WTC11 (cell line): ENCODE measurements around the gene CST3. TPM values are rescaled to one million over a fixed set of nuclear protein-coding genes. Genes with fewer than 3 reads are reported as not detected.

Source experiments
- ATAC-seq: fragments of 200-7000 bp; cut with Tn5 transposase; 2 replicates; pipeline ENCODE4 v1.10.0; 2021; ENCODE audit warnings: mild to moderate bottlenecking, moderate library complexity
- CTCF ChIA-PET: fragments of 300-600 bp; sonication (Branson Sonifier 250); formaldehyde crosslinking; loops from one replicate; lab custom pipeline; 2021; ENCODE audit warnings: antibody characterized with exemption; lab: Charles Lee
- POLR2A ChIA-PET: fragments of 350-600 bp; sonication (Branson Sonifier 250); formaldehyde crosslinking; loops from one replicate; lab custom pipeline; 2021; ENCODE audit warnings: antibody characterized with exemption; lab: Charles Lee
- DNase-seq: peaks from one replicate; pipeline ENCODE4 v3.0.0; 2021; ENCODE audit warnings: low spot score
- H3K27ac Mint-ChIP-seq: 2 replicates; pipeline ENCODE4 v1.8.0; 2021; ENCODE audit warnings: mixed read lengths
- H3K27me3 Mint-ChIP-seq: 2 replicates; pipeline ENCODE4 v1.8.0; 2021; ENCODE audit warnings: low read depth, mild to moderate bottlenecking, moderate library complexity, mixed read lengths
- H3K36me3 Mint-ChIP-seq: 2 replicates; pipeline ENCODE4 v1.8.0; 2021; ENCODE audit warnings: mixed read lengths
- H3K4me1 Mint-ChIP-seq: 2 replicates; pipeline ENCODE4 v1.8.0; 2022; ENCODE audit warnings: mixed read lengths
- H3K4me3 Mint-ChIP-seq: 2 replicates; pipeline ENCODE4 v1.8.0; 2021; ENCODE audit warnings: mild to moderate bottlenecking, moderate library complexity, mixed read lengths
- H3K9me3 Mint-ChIP-seq: 2 replicates; pipeline ENCODE4 v1.8.0; 2021; ENCODE audit warnings: mixed read lengths
- ARID4B ChIP-seq: sonication (generic); formaldehyde crosslinking; IDR thresholded peaks from 2 replicates; pipeline ENCODE4 v1.8.0; 2023; ENCODE audit warnings: missing genetic modification reagents, mild to moderate bottlenecking, borderline replicate concordance
- ATF1 ChIP-seq: sonication (generic); formaldehyde crosslinking; IDR thresholded peaks from 2 replicates; pipeline ENCODE4 v1.8.1; 2023; ENCODE audit warnings: mild to moderate bottlenecking, moderate library complexity, missing genetic modification reagents
- CREB1 ChIP-seq: sonication (generic); formaldehyde crosslinking; IDR thresholded peaks from 2 replicates; pipeline ENCODE4 v1.8.0; 2023; ENCODE audit warnings: mild to moderate bottlenecking, missing genetic modification reagents
- E2F5 ChIP-seq: sonication (generic); formaldehyde crosslinking; IDR thresholded peaks from 2 replicates; pipeline ENCODE4 v1.8.1; 2022; ENCODE audit warnings: mild to moderate bottlenecking, moderate library complexity, missing genetic modification reagents
- GABPB1 ChIP-seq: sonication (generic); formaldehyde crosslinking; IDR thresholded peaks from 2 replicates; pipeline ENCODE4 v1.8.1; 2023; ENCODE audit warnings: mild to moderate bottlenecking, missing genetic modification reagents
- JUN ChIP-seq: sonication (generic); formaldehyde crosslinking; IDR thresholded peaks from 2 replicates; pipeline ENCODE4 v1.8.0; 2023; ENCODE audit warnings: mild to moderate bottlenecking, missing genetic modification reagents
- MXD4 ChIP-seq: fragments of 250-450 bp; sonication (Bioruptor Pico); IDR thresholded peaks from 2 replicates; pipeline ENCODE4 v1.8.0; 2021; ENCODE audit warnings: mild to moderate bottlenecking, moderate library complexity, borderline replicate concordance
- NFE2L1 ChIP-seq: sonication (generic); formaldehyde crosslinking; IDR thresholded peaks from 2 replicates; pipeline ENCODE4 v1.8.1; 2023; ENCODE audit warnings: missing genetic modification reagents
- NFYB ChIP-seq: sonication (generic); formaldehyde crosslinking; conservative IDR thresholded peaks from 2 replicates; pipeline ENCODE4 v1.8.0; 2022; ENCODE audit warnings: low read depth, missing genetic modification reagents
- NR2C2 ChIP-seq: sonication (generic); formaldehyde crosslinking; IDR thresholded peaks from 2 replicates; pipeline ENCODE4 v1.8.0; 2022; ENCODE audit warnings: mild to moderate bottlenecking, missing genetic modification reagents
- PRRX2 ChIP-seq: fragments of 250-450 bp; sonication (Bioruptor Pico); IDR thresholded peaks from 2 replicates; pipeline ENCODE4 v1.8.0; 2021; ENCODE audit warnings: mild to moderate bottlenecking
- SMAD3 ChIP-seq: sonication (generic); formaldehyde crosslinking; IDR thresholded peaks from 2 replicates; pipeline ENCODE4 v1.8.0; 2022; ENCODE audit warnings: missing genetic modification reagents, mild to moderate bottlenecking, borderline replicate concordance
- SMAD4 ChIP-seq: sonication (generic); formaldehyde crosslinking; IDR thresholded peaks from 2 replicates; pipeline ENCODE4 v1.8.0; 2022; ENCODE audit warnings: mild to moderate bottlenecking, missing genetic modification reagents
- TP53 ChIP-seq: sonication (generic); formaldehyde crosslinking; IDR thresholded peaks from 2 replicates; pipeline ENCODE4 v1.8.1; 2023; ENCODE audit warnings: mild to moderate bottlenecking, missing genetic modification reagents
- ZNF121 ChIP-seq: sonication (generic); formaldehyde crosslinking; IDR thresholded peaks from 2 replicates; pipeline ENCODE4 v1.8.0; 2023; ENCODE audit warnings: missing genetic modification reagents
- ZNF138 ChIP-seq: sonication (generic); formaldehyde crosslinking; conservative IDR thresholded peaks from 2 replicates; pipeline ENCODE4 v1.8.1; 2022; ENCODE audit warnings: mild to moderate bottlenecking, moderate library complexity, missing genetic modification reagents
- ZNF263 ChIP-seq: sonication (generic); formaldehyde crosslinking; IDR thresholded peaks from 2 replicates; pipeline ENCODE4 v1.8.1; 2022; ENCODE audit warnings: low read depth, mild to moderate bottlenecking, moderate library complexity, missing genetic modification reagents
- ZNF671 ChIP-seq: fragments of 250-450 bp; sonication (Bioruptor Pico); IDR thresholded peaks from 2 replicates; pipeline ENCODE4 v1.8.0; 2021; ENCODE audit warnings: mild to moderate bottlenecking
- total RNA-seq: library from RNA; stranded (reverse); gene quantifications from 3 replicates; pipeline ENCODE4 v1.2.3, GENCODE V29; 2021
- TF ChIP-seq, protein P1 (sequence below): fragments of 250-450 bp; sonication (Bioruptor Pico); IDR thresholded peaks from 2 replicates; pipeline ENCODE4 v1.9.0; 2021; ENCODE audit warnings: mild to moderate bottlenecking
- TF ChIP-seq, protein P2 (sequence below): fragments of 250-450 bp; sonication (Bioruptor Pico); IDR thresholded peaks from 2 replicates; pipeline ENCODE4 v1.8.0; 2021; ENCODE audit warnings: mild to moderate bottlenecking
- TF ChIP-seq, protein P3 (sequence below): sonication (generic); formaldehyde crosslinking; IDR thresholded peaks from 2 replicates; pipeline ENCODE4 v1.8.0; 2023; ENCODE audit warnings: missing genetic modification reagents
- TF ChIP-seq, protein P4 (sequence below): sonication (generic); formaldehyde crosslinking; IDR thresholded peaks from 2 replicates; pipeline ENCODE4 v1.8.0; 2022; ENCODE audit warnings: mild to moderate bottlenecking, missing genetic modification reagents

CST3 gene
- total RNA-seq, 1 experiment from 2014 or later: 52.1 TPM

DNA sequence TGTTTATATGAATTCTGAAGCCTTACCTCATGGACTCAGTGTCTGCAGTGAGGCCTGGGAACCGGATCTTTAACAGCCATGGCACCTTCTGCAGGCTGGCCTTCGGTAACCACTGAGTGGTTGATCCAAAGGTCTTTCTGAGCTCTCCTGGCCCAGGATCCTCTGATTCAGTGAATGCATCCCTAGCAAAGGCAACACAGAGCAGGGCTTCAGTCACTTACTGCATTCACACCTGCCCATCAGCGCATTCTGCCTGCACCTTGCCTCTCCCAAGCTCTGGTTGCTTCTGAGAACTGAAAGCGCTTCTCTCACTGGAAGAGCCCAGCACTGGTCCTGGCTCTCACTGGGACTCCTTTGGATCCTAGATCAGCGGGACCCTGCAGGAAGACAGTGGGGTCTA lies 23.6 kb downstream of the CST3 start:
- DNase-seq (no peak), ATAC-seq (no peak)
- no peak overlapping the region for H3K4me3 Mint-ChIP-seq
- H3K4me1 Mint-ChIP-seq: peaks cover 12% of the 10 kb centered on the region
- TF ChIP-seq, protein P1, sequence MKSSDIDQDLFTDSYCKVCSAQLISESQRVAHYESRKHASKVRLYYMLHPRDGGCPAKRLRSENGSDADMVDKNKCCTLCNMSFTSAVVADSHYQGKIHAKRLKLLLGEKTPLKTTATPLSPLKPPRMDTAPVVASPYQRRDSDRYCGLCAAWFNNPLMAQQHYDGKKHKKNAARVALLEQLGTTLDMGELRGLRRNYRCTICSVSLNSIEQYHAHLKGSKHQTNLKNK (CRISPR knock-in tag): no peak
- TF ChIP-seq ATF1 (CRISPR knock-in tag): no peak
- no peak for TF ChIP-seq GABPB1 (CRISPR knock-in tag)
- TF ChIP-seq NR2C2 (CRISPR knock-in tag): no peak
- TF ChIP-seq ZNF121 (CRISPR knock-in tag): no peak
- TF ChIP-seq, protein P2, sequence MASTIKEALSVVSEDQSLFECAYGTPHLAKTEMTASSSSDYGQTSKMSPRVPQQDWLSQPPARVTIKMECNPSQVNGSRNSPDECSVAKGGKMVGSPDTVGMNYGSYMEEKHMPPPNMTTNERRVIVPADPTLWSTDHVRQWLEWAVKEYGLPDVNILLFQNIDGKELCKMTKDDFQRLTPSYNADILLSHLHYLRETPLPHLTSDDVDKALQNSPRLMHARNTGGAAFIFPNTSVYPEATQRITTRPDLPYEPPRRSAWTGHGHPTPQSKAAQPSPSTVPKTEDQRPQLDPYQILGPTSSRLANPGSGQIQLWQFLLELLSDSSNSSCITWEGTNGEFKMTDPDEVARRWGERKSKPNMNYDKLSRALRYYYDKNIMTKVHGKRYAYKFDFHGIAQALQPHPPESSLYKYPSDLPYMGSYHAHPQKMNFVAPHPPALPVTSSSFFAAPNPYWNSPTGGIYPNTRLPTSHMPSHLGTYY: no peak
- no peak for TF ChIP-seq ZNF138 (CRISPR knock-in tag)
- no peak for TF ChIP-seq JUN (CRISPR knock-in tag)
- TF ChIP-seq ZNF671 (CRISPR knock-in tag): no peak
- TF ChIP-seq SMAD4 (CRISPR knock-in tag): no peak
- H3K27ac Mint-ChIP-seq: no peak overlapping the region
- ChIA-PET POLR2A (no interaction called here), CTCF (interaction anchor here (0.7 kb wide), 1 partner anchor 172 kb away, joined by 5 read pairs; no protein-coding TSS in a partner anchor)
- H3K27me3 Mint-ChIP-seq: peaks cover 7% of the 10 kb centered on the region
- no peaks in the 10 kb centered on the region; the same call in 1 of the 2 replicates for H3K9me3 Mint-ChIP-seq
- no peaks in the 10 kb centered on the region for H3K36me3 Mint-ChIP-seq

DNA sequence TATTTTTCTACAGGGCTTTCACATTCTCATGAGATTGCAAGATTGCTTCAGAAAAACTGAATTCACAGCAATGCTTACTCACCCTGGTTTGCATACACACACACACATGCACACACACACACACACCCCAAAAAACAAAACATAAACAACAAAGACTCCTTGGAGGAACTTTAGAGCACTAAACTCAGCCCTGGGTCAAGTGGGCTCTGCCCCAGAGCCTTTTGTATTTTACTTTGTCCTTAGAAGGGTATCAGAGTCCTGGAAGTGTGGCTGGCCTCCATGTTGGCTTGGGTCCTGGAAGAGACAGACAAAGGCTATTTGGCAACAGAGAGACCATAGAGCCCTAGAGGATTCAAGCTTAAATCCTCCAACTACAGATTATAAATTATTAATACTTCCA lies 24.1 kb downstream of the CST3 start:
- TF ChIP-seq ZNF138 (CRISPR knock-in tag) (no peak), TP53 (CRISPR knock-in tag) (no peak), PRRX2 (CRISPR knock-in tag) (no peak), NFYB (no peak), ZNF263 (CRISPR knock-in tag) (no peak), SMAD3 (CRISPR knock-in tag) (no peak), MXD4 (CRISPR knock-in tag) (no peak), CREB1 (CRISPR knock-in tag) (no peak), NFE2L1 (CRISPR knock-in tag) (no peak), ARID4B (CRISPR knock-in tag) (no peak), E2F5 (CRISPR knock-in tag) (no peak), GABPB1 (CRISPR knock-in tag) (no peak)
- TF ChIP-seq, protein P3, sequence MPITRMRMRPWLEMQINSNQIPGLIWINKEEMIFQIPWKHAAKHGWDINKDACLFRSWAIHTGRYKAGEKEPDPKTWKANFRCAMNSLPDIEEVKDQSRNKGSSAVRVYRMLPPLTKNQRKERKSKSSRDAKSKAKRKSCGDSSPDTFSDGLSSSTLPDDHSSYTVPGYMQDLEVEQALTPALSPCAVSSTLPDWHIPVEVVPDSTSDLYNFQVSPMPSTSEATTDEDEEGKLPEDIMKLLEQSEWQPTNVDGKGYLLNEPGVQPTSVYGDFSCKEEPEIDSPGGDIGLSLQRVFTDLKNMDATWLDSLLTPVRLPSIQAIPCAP (CRISPR knock-in tag): no peak
- TF ChIP-seq, protein P4, sequence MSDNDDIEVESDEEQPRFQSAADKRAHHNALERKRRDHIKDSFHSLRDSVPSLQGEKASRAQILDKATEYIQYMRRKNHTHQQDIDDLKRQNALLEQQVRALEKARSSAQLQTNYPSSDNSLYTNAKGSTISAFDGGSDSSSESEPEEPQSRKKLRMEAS (CRISPR knock-in tag): no peak
- TF ChIP-seq, all 79 proteins: peak for 0
- Mint-ChIP-seq H3K9me3 (no peaks in the 10 kb centered on the region; the same call in 1 of the 2 replicates), H3K27me3 (peaks cover 7% of the 10 kb centered on the region), H3K27ac (no peak overlapping the region), H3K4me3 (no peak overlapping the region), H3K4me1 (peaks cover 16% of the 10 kb centered on the region), H3K36me3 (no peaks in the 10 kb centered on the region)
- DNase-seq (no peak), ATAC-seq (no peak)
- ChIA-PET CTCF (interaction anchor here (0.7 kb wide), 1 partner anchor 172 kb away, joined by 5 read pairs; no protein-coding TSS in a partner anchor), POLR2A (no interaction called here)
